GM12872 (cell line): ENCODE data around the gene TRIP10.

ENCODE experiments used
- CTCF ChIP-seq: IDR thresholded peaks from 3 replicates; pipeline ENCODE4 v1.5.1; 2011; ENCODE audit warnings: low read depth, mild to moderate bottlenecking, low read length, moderate library complexity; ENCODE audit not compliant: insufficient read depth

The TRIP10 gene

GRCh38 chr19:6752256-6753177 lies 13.0 kb downstream of the TRIP10 start:
- no peak for TF ChIP-seq CTCF

GRCh38 chr19:6753178-6754031 lies 13.9 kb downstream of the TRIP10 start:
- TF ChIP-seq CTCF: peak; percentile 65

- no peak for TF ChIP-seq CTCF
Measured at GRCh38 chr19:6754136-6754535, 14.7 kb downstream of the TRIP10 start.

- TF ChIP-seq CTCF: no peak
Measured at GRCh38 chr19:6754653-6755463, 15.4 kb downstream of the TRIP10 start.

- no peak for TF ChIP-seq CTCF
Measured at GRCh38 chr19:6760606-6761005, 21.1 kb downstream of the TRIP10 start.

- no peak for TF ChIP-seq CTCF
Measured at GRCh38 chr19:6761053-6761676, 21.7 kb downstream of the TRIP10 start.
